HEK293 (cell line): ENCODE results near the gene CENPT.
A peak's percentile ranks its signal among the peaks of the same experiment; 100 is the strongest.

Source experiments
- CTCF ChIA-PET: fragments of 350-600 bp; formaldehyde crosslinking; extraction: SDS; loops from one replicate; lab custom pipeline; 2021; ENCODE audit warnings: antibody characterized with exemption; lab: Yijun Ruan, JAX
- POLR2A ChIA-PET: fragments of 300-600 bp; formaldehyde crosslinking; extraction: SDS; loops from one replicate; lab custom pipeline; 2020; ENCODE audit warnings: antibody characterized with exemption, inconsistent platforms; lab: Yijun Ruan, JAX
- H3K27ac ChIP-seq: fragments of 200-500 bp; sonication (Bioruptor generic); 2 replicates; pipeline ENCODE4 v1.5.1; 2014; ENCODE audit warnings: low read depth, low read length, control low read depth, inconsistent platforms; ENCODE audit errors: extremely low read depth
- H3K36me3 ChIP-seq, 2 experiments: fragments of 200-500 bp in 1 of 2; sonication (Bioruptor generic) in 1 of 2; 1 replicate in 1 of 2; 2 replicates in 1 of 2; pipeline ENCODE4 v1.5.1; 2014 to 2017; ENCODE audit warnings: inconsistent platforms in 2 of 2, low read length in 2 of 2; ENCODE audit not compliant: control insufficient read depth in 2 of 2, insufficient read depth in 1 of 2
- H3K4me1 ChIP-seq: fragments of 200-500 bp; sonication (Bioruptor generic); 2 replicates; pipeline ENCODE4 v1.5.1; 2014; ENCODE audit warnings: mild to moderate bottlenecking, low read length, inconsistent platforms; ENCODE audit not compliant: control insufficient read depth, insufficient read depth
- H3K4me3 ChIP-seq: 2 replicates; pipeline ENCODE4 v1.5.1; 2011; ENCODE audit warnings: low read depth, mild to moderate bottlenecking, control low read depth, low read length, moderate library complexity
- H3K9me3 ChIP-seq: fragments of 200-500 bp; sonication (Bioruptor generic); 2 replicates; pipeline ENCODE4 v1.5.1; 2014; ENCODE audit warnings: low read depth, low read length, inconsistent platforms; ENCODE audit not compliant: control insufficient read depth, insufficient read depth
- ATF2 ChIP-seq: fragments of 450-650 bp; formaldehyde crosslinking; IDR thresholded peaks from 2 replicates; pipeline ENCODE4 v1.5.1; 2016; ENCODE audit warnings: missing biosample characterization, missing genetic modification characterization, low read depth
- GLI4 ChIP-seq: fragments of 450-650 bp; formaldehyde crosslinking; IDR thresholded peaks from 2 replicates; pipeline ENCODE4 v1.5.1; 2016; ENCODE audit warnings: missing biosample characterization, missing genetic modification characterization
- HIC1 ChIP-seq: fragments of 450-650 bp; formaldehyde crosslinking; IDR thresholded peaks from 2 replicates; pipeline ENCODE4 v1.5.1; 2016; ENCODE audit warnings: missing biosample characterization, missing genetic modification characterization
- HOXD13 ChIP-seq: sonication (generic); formaldehyde crosslinking; IDR thresholded peaks from 2 replicates; pipeline ENCODE4 v1.8.0; 2022; ENCODE audit warnings: missing genetic modification reagents, borderline replicate concordance
- IKZF3 ChIP-seq: fragments of 450-650 bp; IDR thresholded peaks from 2 replicates; pipeline ENCODE4 v1.5.0; 2018; ENCODE audit warnings: missing biosample characterization, mild to moderate bottlenecking, missing genetic modification characterization, moderate library complexity
- KLF17 ChIP-seq: fragments of 450-650 bp; formaldehyde crosslinking; IDR thresholded peaks from 2 replicates; pipeline ENCODE4 v1.5.1; 2016; ENCODE audit warnings: missing biosample characterization, missing genetic modification characterization
- KLF9 ChIP-seq: fragments of 450-650 bp; formaldehyde crosslinking; IDR thresholded peaks from 2 replicates; pipeline ENCODE4 v1.5.1; 2016; ENCODE audit warnings: missing biosample characterization, missing genetic modification characterization, low read depth
- OSR2 ChIP-seq: fragments of 450-650 bp; formaldehyde crosslinking; IDR thresholded peaks from 2 replicates; pipeline ENCODE4 v1.5.1; 2016; ENCODE audit warnings: missing biosample characterization, missing genetic modification characterization
- PATZ1 ChIP-seq: fragments of 450-650 bp; formaldehyde crosslinking; IDR thresholded peaks from 2 replicates; pipeline ENCODE4 v1.5.1; 2016; ENCODE audit warnings: missing biosample characterization, missing genetic modification characterization
- PRDM10 ChIP-seq: fragments of 450-650 bp; formaldehyde crosslinking; IDR thresholded peaks from 2 replicates; pipeline ENCODE4 v1.5.1; 2016; ENCODE audit warnings: missing biosample characterization, missing genetic modification characterization
- RBAK ChIP-seq: fragments of 450-650 bp; formaldehyde crosslinking; IDR thresholded peaks from 2 replicates; pipeline ENCODE4 v1.5.1; 2016; ENCODE audit warnings: missing biosample characterization, missing genetic modification characterization
- REPIN1 ChIP-seq: fragments of 450-650 bp; formaldehyde crosslinking; IDR thresholded peaks from 2 replicates; pipeline ENCODE4 v1.5.1; 2017; ENCODE audit warnings: missing biosample characterization, missing genetic modification characterization, low read depth
- SCRT2 ChIP-seq: fragments of 450-650 bp; formaldehyde crosslinking; IDR thresholded peaks from 2 replicates; pipeline ENCODE4 v1.5.1; 2016; ENCODE audit warnings: missing biosample characterization, missing genetic modification characterization
- SP2 ChIP-seq: fragments of 450-650 bp; formaldehyde crosslinking; IDR thresholded peaks from 2 replicates; pipeline ENCODE4 v1.5.1; 2016; ENCODE audit warnings: missing biosample characterization, missing genetic modification characterization
- ZBTB17 ChIP-seq: fragments of 450-650 bp; formaldehyde crosslinking; IDR thresholded peaks from 2 replicates; pipeline ENCODE4 v1.5.1; 2016; ENCODE audit warnings: missing biosample characterization, missing genetic modification characterization
- ZBTB20 ChIP-seq: fragments of 450-650 bp; formaldehyde crosslinking; IDR thresholded peaks from 2 replicates; pipeline ENCODE4 v1.5.1; 2016; ENCODE audit warnings: missing biosample characterization, missing genetic modification characterization
- ZEB2 ChIP-seq: fragments of 450-650 bp; formaldehyde crosslinking; IDR thresholded peaks from 2 replicates; pipeline ENCODE4 v1.5.1; 2016; ENCODE audit warnings: missing biosample characterization, missing genetic modification characterization
- ZFP69B ChIP-seq: fragments of 450-650 bp; formaldehyde crosslinking; IDR thresholded peaks from 2 replicates; pipeline ENCODE4 v1.5.1; 2016; ENCODE audit warnings: missing biosample characterization, missing genetic modification characterization
- ZNF10 ChIP-seq: fragments of 450-650 bp; formaldehyde crosslinking; IDR thresholded peaks from 2 replicates; pipeline ENCODE4 v1.5.1; 2017; ENCODE audit warnings: missing biosample characterization, missing genetic modification characterization
- ZNF157 ChIP-seq: fragments of 450-650 bp; formaldehyde crosslinking; IDR thresholded peaks from 2 replicates; pipeline ENCODE4 v1.5.1; 2016; ENCODE audit warnings: missing biosample characterization, missing genetic modification characterization
- ZNF16 ChIP-seq: fragments of 450-650 bp; formaldehyde crosslinking; IDR thresholded peaks from 2 replicates; pipeline ENCODE4 v1.5.1; 2016; ENCODE audit warnings: low read depth, missing biosample characterization, missing genetic modification characterization
- ZNF2 ChIP-seq: fragments of 450-650 bp; formaldehyde crosslinking; IDR thresholded peaks from 2 replicates; pipeline ENCODE4 v1.5.1; 2016; ENCODE audit warnings: missing biosample characterization, missing genetic modification characterization
- ZNF324 ChIP-seq: fragments of 450-650 bp; formaldehyde crosslinking; IDR thresholded peaks from 2 replicates; pipeline ENCODE4 v1.5.1; 2016; ENCODE audit warnings: missing biosample characterization, missing genetic modification characterization
- ZNF341 ChIP-seq: fragments of 450-650 bp; formaldehyde crosslinking; IDR thresholded peaks from 2 replicates; pipeline ENCODE4; 2016; ENCODE audit warnings: low read depth, missing biosample characterization, missing genetic modification characterization
- ZNF354C ChIP-seq: fragments of 450-650 bp; formaldehyde crosslinking; IDR thresholded peaks from 2 replicates; pipeline ENCODE4 v1.5.1; 2016; ENCODE audit warnings: missing biosample characterization, missing genetic modification characterization, low read depth, borderline replicate concordance
- ZNF654 ChIP-seq: fragments of 450-650 bp; formaldehyde crosslinking; IDR thresholded peaks from 2 replicates; pipeline ENCODE4 v1.5.1; 2016; ENCODE audit warnings: low read depth, missing biosample characterization, missing genetic modification characterization

Gene CENPT

GRCh38 chr16:67884684-67885083, 37.2 kb upstream of the CENPT start, which contains the start of gene NRN1L (continued):
- peak; percentile 80 for TF ChIP-seq HIC1
- TF ChIP-seq KLF9 (tag by site-specific recombination): peak; percentile 93
- peak; percentile 90 for TF ChIP-seq OSR2
- TF ChIP-seq SP2 (tag by site-specific recombination): peak; percentile 79
- 0 out of 2 replicates have a peak, but pooled peaks have one; percentile 20 for TF ChIP-seq ZNF341 (tag by site-specific recombination)
- no peak for TF ChIP-seq GLI4 (tag by site-specific recombination)
- TF ChIP-seq IKZF3 (tag by site-specific recombination): peak; percentile 41
- TF ChIP-seq ZFP69B (tag by site-specific recombination): no peak
- peak; percentile 83 for TF ChIP-seq ZNF10
- TF ChIP-seq ZBTB20 (tag by site-specific recombination): no peak
- TF ChIP-seq SCRT2 (tag by site-specific recombination): peak; percentile 53
- TF ChIP-seq PATZ1 (tag by site-specific recombination): peak; percentile 81

GRCh38 chr16:67883872-67884261, 36.4 kb upstream of the CENPT start:
- no peaks in the 10 kb centered on the region for H3K9me3 ChIP-seq
- H3K4me3 ChIP-seq: no peak overlapping the region
- peaks cover 0 to 68% of the 10 kb centered on the region in 2 experiments; a peak in 1 of 3 replicates for H3K36me3 ChIP-seq
- ChIA-PET POLR2A (interaction anchor here (0.6 to 2.4 kb wide), 5 partner anchors 9 to 51 kb away, joined by 3 to 16 read pairs (median 4); partner anchors contain the start of genes EDC4, NUTF2 and PSKH1), CTCF (interaction anchor here (0.6 to 4.2 kb wide), 38 partner anchors 8 to 404 kb away, joined by 3 to 62 read pairs (median 5); partner anchors contain the start of genes EDC4, NUTF2, PSKH1 and PSMB10)
- H3K27ac ChIP-seq: no peak overlapping the region
- peaks cover 3% of the 10 kb centered on the region; the same call in 1 of the 2 replicates for H3K4me1 ChIP-seq
- TF ChIP-seq RBAK: no peak
- TF ChIP-seq ZBTB17 (tag by site-specific recombination): 0 out of 2 replicates have a peak, but pooled peaks have one; percentile 11
- TF ChIP-seq PRDM10 (tag by site-specific recombination): 0 out of 2 replicates have a peak, but pooled peaks have one; percentile 12
- no peak for TF ChIP-seq ZNF157 (tag by site-specific recombination)
- TF ChIP-seq ATF2: no peak
- 0 out of 2 replicates have a peak, but pooled peaks have one; percentile 21 for TF ChIP-seq KLF17 (tag by site-specific recombination)
- TF ChIP-seq KLF9 (tag by site-specific recombination): no peak
- TF ChIP-seq SCRT2 (tag by site-specific recombination): peak; percentile 100
- TF ChIP-seq HOXD13 (CRISPR knock-in tag): no peak
- TF ChIP-seq ZNF16 (tag by site-specific recombination): no peak
- peak; percentile 56 for TF ChIP-seq ZNF654
- no peak for TF ChIP-seq ZNF354C (tag by site-specific recombination)
- no peak for TF ChIP-seq REPIN1 (tag by site-specific recombination)
- no peak for TF ChIP-seq ZNF324 (tag by site-specific recombination)
- peak; percentile 81 for TF ChIP-seq ZNF2 (tag by site-specific recombination)
- peak; percentile 71; the same call in 1 of the 2 replicates for TF ChIP-seq ZEB2 (tag by site-specific recombination)
